Retinal pigment epithelial cell (primary cell): ENCODE data around the gene SYT6.

ENCODE experiments used
- DNase-seq: peaks from one replicate; pipeline ENCODE4 v3.0.0-alpha.2; 2010; ENCODE audit warnings: low read depth
- H3K4me3 ChIP-seq: 2 replicates; pipeline ENCODE4 v1.5.1; 2011; ENCODE audit warnings: mild to moderate bottlenecking, low read length, control low read depth, moderate library complexity
- TF ChIP-seq, protein P1 (sequence below): conservative IDR thresholded peaks from 2 replicates; pipeline ENCODE4 v1.5.1; 2011; ENCODE audit warnings: low read depth, low read length, control low read depth, inconsistent platforms

SYT6 gene

DNA sequence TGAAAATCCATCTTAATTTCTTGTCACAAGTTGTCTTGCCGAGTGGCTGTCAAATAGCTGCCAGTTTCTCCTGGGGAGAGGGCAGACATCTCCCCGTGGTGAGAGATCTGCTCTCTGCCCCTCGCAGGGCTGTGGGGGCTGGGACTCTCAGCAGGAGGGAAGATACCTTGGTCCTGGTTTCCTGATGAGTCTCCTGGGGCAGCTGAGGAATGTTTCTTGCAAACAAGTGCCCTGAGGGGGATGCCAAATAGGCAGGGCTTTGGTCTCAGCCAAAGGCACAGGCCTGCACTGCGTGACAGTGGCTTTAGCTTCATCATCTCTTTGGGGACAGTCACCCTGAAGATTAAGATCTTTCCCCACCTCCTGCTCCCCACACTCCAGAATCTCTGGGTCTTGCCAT is 40.9 kb downstream of the SYT6 start:
- no peak for DNase-seq
- TF ChIP-seq, protein P1, sequence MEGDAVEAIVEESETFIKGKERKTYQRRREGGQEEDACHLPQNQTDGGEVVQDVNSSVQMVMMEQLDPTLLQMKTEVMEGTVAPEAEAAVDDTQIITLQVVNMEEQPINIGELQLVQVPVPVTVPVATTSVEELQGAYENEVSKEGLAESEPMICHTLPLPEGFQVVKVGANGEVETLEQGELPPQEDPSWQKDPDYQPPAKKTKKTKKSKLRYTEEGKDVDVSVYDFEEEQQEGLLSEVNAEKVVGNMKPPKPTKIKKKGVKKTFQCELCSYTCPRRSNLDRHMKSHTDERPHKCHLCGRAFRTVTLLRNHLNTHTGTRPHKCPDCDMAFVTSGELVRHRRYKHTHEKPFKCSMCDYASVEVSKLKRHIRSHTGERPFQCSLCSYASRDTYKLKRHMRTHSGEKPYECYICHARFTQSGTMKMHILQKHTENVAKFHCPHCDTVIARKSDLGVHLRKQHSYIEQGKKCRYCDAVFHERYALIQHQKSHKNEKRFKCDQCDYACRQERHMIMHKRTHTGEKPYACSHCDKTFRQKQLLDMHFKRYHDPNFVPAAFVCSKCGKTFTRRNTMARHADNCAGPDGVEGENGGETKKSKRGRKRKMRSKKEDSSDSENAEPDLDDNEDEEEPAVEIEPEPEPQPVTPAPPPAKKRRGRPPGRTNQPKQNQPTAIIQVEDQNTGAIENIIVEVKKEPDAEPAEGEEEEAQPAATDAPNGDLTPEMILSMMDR = no peak

DNA sequence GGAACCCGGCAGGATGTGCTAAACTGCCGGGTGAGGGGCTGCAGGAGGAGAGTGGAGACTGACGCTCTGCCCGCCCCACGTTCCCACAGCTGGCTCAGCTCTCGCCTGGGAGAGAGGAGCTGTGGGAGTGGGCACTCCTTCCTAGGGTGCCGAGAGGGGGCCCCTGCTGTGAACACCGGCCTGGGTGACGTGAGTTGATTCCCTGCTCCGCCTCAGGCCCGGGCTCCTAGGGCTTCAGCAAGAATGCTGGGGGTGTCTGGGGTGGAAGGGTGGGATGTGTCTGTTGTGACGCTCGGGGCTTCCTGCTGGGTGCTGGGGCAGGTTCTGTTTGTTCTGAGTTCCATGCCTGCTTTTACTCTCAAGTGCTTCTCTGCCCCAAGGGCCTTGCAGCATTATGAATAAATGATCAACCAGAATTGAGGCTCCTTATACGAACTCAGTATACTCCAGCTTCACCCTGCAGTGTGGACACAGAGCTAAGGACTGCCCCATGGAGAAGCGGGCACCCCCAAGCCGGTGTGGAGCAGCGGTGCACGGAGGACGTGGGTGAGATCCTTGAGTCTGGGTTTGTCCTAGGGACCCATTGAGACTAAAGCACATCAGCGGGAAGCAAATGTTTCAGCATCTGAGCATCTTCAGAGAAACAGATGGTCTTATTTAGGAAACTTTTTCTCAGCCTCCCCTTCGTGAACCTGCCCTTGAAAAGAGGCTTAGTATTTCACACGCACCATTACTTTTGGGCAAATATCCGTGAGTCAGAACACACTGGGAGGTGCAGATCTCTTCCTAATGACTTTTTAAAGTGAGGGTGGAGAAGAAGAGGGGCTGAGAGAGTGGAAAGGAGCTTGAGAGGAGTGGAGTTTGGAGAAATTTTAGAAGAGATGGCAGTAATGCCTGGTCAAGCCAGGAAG is 41.7 kb downstream of the SYT6 start:
- no peak overlapping the region for H3K4me3 ChIP-seq
- TF ChIP-seq, protein P1 = no peak
- no peak for DNase-seq

More for the DNA sequence above, 40.9 kb downstream of the SYT6 start:
- H3K4me3 ChIP-seq = no peak overlapping the region

DNA sequence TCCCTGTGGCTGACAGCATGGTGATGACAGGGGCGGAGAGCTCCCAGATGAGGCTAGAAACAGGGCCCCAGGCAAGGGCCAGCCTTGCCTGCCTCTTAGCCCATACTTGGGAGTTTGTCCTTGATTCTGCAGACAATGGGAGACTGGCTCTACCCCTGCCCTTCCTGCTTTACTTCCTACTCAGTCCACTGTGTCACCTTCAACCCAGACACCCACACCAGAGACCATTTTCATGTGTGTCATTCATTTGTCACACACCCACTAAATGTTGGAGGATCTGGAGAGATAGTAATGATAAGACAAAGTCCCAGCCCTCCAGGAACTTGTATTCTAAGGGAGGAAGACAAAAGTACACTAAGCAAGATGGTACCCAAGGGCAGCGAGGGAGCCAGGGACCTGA is 43.7 kb downstream of the SYT6 start:
- H3K4me3 ChIP-seq = no peak overlapping the region
- TF ChIP-seq, protein P1 = no peak
- DNase-seq = no peak

DNA sequence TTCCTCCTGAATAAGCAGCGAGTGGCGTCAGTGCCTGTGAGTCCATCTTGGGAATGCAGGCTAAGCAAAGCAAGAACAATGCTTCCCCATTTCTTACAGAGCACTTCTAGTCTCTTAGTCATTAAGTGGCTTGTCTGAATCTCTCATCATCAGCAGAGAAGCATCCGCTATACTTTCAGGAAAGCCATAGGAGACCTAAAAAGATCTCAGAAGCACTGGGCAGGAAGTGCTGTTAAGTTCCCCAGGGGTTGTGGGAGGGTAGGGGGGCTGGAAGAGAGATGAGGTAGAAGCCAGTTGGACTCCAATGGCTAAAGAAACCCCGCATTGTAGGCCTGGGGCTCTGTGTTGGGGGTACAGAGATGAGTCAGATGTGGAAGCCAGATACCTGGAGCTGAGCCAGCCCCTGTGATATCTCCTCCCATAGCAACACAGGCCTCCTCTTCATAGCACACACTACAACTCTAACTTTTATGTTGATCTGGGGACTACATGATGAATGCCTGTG is 44.9 kb downstream of the SYT6 start:
- DNase-seq = no peak
- H3K4me3 ChIP-seq = no peak overlapping the region
- TF ChIP-seq, protein P1 = no peak

DNA sequence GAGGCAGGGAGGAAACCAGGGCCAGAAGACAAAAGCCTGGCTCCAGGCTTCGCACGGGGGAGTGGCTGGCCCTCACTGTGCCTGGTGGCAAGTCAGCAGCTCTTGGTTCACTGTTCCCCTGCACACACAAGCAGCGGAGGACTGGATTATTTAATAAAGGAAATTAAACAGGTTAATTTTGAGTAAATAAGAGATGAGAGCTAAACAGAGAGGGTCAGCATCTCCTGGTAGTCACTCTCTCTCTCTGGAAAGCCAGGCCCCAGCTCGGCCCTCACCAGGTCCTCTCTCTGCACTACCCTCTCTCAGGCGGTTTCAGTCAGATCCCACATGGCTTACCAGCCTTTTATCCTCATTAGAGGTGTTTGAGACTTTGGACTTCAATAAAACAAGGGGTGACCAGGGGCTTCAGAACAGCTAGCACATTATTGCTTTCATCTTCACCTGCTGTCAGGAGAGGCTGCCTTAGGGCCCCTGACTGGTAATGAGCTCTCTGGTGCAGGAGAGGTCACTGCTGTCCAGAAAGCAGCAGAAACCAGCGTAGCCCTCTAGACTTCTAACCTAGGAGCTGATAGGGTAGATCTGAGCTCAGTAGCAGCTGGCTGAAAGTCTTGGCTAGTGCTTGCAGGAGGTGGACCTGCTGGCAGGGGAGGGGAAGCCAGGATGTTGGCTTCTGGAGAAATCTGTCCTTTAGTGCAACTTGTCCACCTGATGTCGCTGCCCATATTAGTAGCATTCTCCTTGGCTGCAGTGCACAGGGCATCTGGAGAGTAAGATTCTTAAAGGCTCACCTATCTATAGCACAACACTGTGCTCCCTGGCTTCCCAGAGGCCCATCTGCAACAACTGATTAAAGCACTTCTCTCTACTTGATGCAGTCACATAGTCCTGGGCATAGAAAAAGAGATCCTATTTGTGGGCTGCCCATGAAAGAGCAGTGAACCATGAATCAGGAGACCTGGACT is 45.9 kb downstream of the SYT6 start:
- TF ChIP-seq, protein P1 = no peak
- DNase-seq = no peak
- no peak overlapping the region for H3K4me3 ChIP-seq

DNA sequence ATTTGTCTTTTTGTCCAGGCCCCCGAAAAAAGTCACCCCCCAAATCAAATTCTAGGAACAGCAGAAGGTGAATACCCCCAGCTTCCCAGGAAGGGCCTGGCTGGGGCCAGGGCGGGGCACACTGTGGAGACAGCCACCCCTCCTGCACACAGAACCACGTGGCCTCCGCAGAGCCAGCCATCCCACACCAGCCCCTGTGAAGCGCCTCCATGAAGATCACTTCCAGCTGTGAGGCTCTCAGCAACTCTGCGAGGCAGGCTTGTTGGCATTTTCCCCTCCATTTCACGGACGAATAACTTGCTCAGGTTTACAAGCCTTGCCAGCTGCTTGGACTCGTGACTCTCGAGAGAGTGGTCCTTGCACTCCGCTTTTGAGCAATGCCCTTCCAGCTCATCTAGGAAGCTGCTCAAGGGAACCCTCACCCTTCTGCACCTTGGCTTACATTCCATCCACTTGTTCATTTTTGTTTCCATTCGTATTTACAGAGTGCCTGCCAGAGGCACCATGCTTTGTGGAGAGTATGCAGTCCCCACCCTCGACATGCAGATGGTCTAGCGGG is 48.2 kb downstream of the SYT6 start:
- H3K4me3 ChIP-seq = no peak overlapping the region
- TF ChIP-seq, protein P1 = no peak
- DNase-seq = no peak
